Measurements from ENCODE around the gene CHST15.

CHST15 gene

GRCh38 chr10:124014416-124015154, 78.8 kb downstream of the CHST15 start:
- in situ Hi-C loops (cut with MboI; ENCODE audit: low sequenced_read_pairs) = no loop called here

GRCh38 chr10:124013916-124014315, 79.5 kb downstream of the CHST15 start:
- in situ Hi-C loops (cut with MboI; ENCODE audit: low sequenced_read_pairs) = no loop called here

GRCh38 chr10:124012991-124013390, 80.4 kb downstream of the CHST15 start:
- in situ Hi-C loops (cut with MboI; ENCODE audit: low sequenced_read_pairs) = no loop called here

GRCh38 chr10:124012583-124012982, 80.8 kb downstream of the CHST15 start:
- in situ Hi-C loops (cut with MboI; ENCODE audit: low sequenced_read_pairs) = no loop called here

GRCh38 chr10:124012066-124012465, 81.3 kb downstream of the CHST15 start:
- in situ Hi-C loops (cut with MboI; ENCODE audit: low sequenced_read_pairs) = no loop called here

GRCh38 chr10:124011464-124011863, 81.9 kb downstream of the CHST15 start:
- in situ Hi-C loops (cut with MboI; ENCODE audit: low sequenced_read_pairs) = no loop called here

GRCh38 chr10:124010563-124011131, 82.8 kb downstream of the CHST15 start:
- in situ Hi-C loops (cut with MboI; ENCODE audit: low sequenced_read_pairs) = no loop called here

- in situ Hi-C loops (cut with MboI; ENCODE audit: low sequenced_read_pairs) = no loop called here
Measured at GRCh38 chr10:124010024-124010423, 83.4 kb downstream of the CHST15 start.

- in situ Hi-C loops (cut with MboI; ENCODE audit: low sequenced_read_pairs) = no loop called here
Measured at GRCh38 chr10:124009231-124010015, 84.0 kb downstream of the CHST15 start.

GRCh38 chr10:124008681-124009080, 84.7 kb downstream of the CHST15 start:
- in situ Hi-C loops (cut with MboI; ENCODE audit: low sequenced_read_pairs) = no loop called here

GRCh38 chr10:124008187-124008586, 85.2 kb downstream of the CHST15 start:
- in situ Hi-C loops (cut with MboI; ENCODE audit: low sequenced_read_pairs) = no loop called here

- in situ Hi-C loops (cut with MboI; ENCODE audit: low sequenced_read_pairs) = no loop called here
Measured at GRCh38 chr10:124007773-124008145, 85.6 kb downstream of the CHST15 start.

GRCh38 chr10:124007102-124007772, 86.2 kb downstream of the CHST15 start:
- in situ Hi-C loops (cut with MboI; ENCODE audit: low sequenced_read_pairs) = no loop called here

GRCh38 chr10:124006526-124006925, 86.9 kb downstream of the CHST15 start:
- in situ Hi-C loops (cut with MboI; ENCODE audit: low sequenced_read_pairs) = no loop called here

GRCh38 chr10:124005991-124006392, 87.4 kb downstream of the CHST15 start:
- in situ Hi-C loops (cut with MboI; ENCODE audit: low sequenced_read_pairs) = no loop called here

GRCh38 chr10:124005091-124005490, 88.3 kb downstream of the CHST15 start:
- in situ Hi-C loops (cut with MboI; ENCODE audit: low sequenced_read_pairs) = no loop called here

GRCh38 chr10:124004663-124005004, 88.8 kb downstream of the CHST15 start:
- in situ Hi-C loops (cut with MboI; ENCODE audit: low sequenced_read_pairs) = no loop called here

GRCh38 chr10:124003871-124004662, 89.3 kb downstream of the CHST15 start:
- in situ Hi-C loops (cut with MboI; ENCODE audit: low sequenced_read_pairs) = no loop called here

GRCh38 chr10:124003481-124003870, 89.9 kb downstream of the CHST15 start:
- in situ Hi-C loops (cut with MboI; ENCODE audit: low sequenced_read_pairs) = no loop called here

GRCh38 chr10:124003070-124003419, 90.4 kb downstream of the CHST15 start:
- in situ Hi-C loops (cut with MboI; ENCODE audit: low sequenced_read_pairs) = no loop called here
